GM11168 (cell line): ENCODE data around the gene SYT2.
"Not testable (repeated sequence)": the region's sequence is repeated elsewhere in the genome, so short reads cannot be mapped to it uniquely, and the experiment has no call there.

Experiments
- in situ Hi-C: fragments of 300-500 bp; cut with MboI; formaldehyde crosslinking; loops from one replicate; pipeline ENCODE4 v1.12.0; 2022; ENCODE audit warnings: low sequenced_read_pairs; ENCODE audit not compliant: unreplicated experiment

SYT2 gene

GRCh38 chr1:202629257-202629811 lies 80.9 kb downstream of the SYT2 start:
- in situ Hi-C loops = not testable (repeated sequence)

GRCh38 chr1:202628646-202629215 lies 81.5 kb downstream of the SYT2 start:
- in situ Hi-C loops = no loop called here

- in situ Hi-C loops = no loop called here
Observed at GRCh38 chr1:202627841-202628565, 82.3 kb downstream of the SYT2 start.

- in situ Hi-C loops = not testable (repeated sequence)
Observed at GRCh38 chr1:202627036-202627435, 83.2 kb downstream of the SYT2 start.

- in situ Hi-C loops = no loop called here
Observed at GRCh38 chr1:202625416-202626360, 84.6 kb downstream of the SYT2 start.

GRCh38 chr1:202624781-202625108 lies 85.5 kb downstream of the SYT2 start:
- in situ Hi-C loops = no loop called here

GRCh38 chr1:202624088-202624780 lies 86.0 kb downstream of the SYT2 start:
- in situ Hi-C loops = no loop called here

GRCh38 chr1:202623476-202623875 lies 86.8 kb downstream of the SYT2 start:
- in situ Hi-C loops = not testable (repeated sequence)

- in situ Hi-C loops = no loop called here
Observed at GRCh38 chr1:202623075-202623474, 87.2 kb downstream of the SYT2 start.

- in situ Hi-C loops = no loop called here
Observed at GRCh38 chr1:202622388-202622787, 87.9 kb downstream of the SYT2 start.

- in situ Hi-C loops = no loop called here
Observed at GRCh38 chr1:202621446-202621845, 88.8 kb downstream of the SYT2 start.

GRCh38 chr1:202620036-202620435 lies 90.2 kb downstream of the SYT2 start:
- in situ Hi-C loops = not testable (repeated sequence)

- in situ Hi-C loops = no loop called here
Observed at GRCh38 chr1:202619505-202619904, 90.7 kb downstream of the SYT2 start.

GRCh38 chr1:202619012-202619411 lies 91.2 kb downstream of the SYT2 start:
- in situ Hi-C loops = not testable (repeated sequence)

GRCh38 chr1:202616355-202616915 lies 93.8 kb downstream of the SYT2 start:
- in situ Hi-C loops = no loop called here

GRCh38 chr1:202615501-202616354 lies 94.5 kb downstream of the SYT2 start:
- in situ Hi-C loops = no loop called here

GRCh38 chr1:202615208-202615500 lies 95.1 kb downstream of the SYT2 start:
- in situ Hi-C loops = not testable (repeated sequence)

- in situ Hi-C loops = not testable (repeated sequence)
Observed at GRCh38 chr1:202614363-202615207, 95.7 kb downstream of the SYT2 start.
